ENCODE results near the gene HDHD3. TPM values are rescaled to one million over a fixed set of nuclear protein-coding genes. Genes with fewer than 3 reads are reported as not detected.

Gene HDHD3
- polyA plus RNA-seq, 4 donors = 30.3 to 40.3 (median 35.5) TPM

DNA sequence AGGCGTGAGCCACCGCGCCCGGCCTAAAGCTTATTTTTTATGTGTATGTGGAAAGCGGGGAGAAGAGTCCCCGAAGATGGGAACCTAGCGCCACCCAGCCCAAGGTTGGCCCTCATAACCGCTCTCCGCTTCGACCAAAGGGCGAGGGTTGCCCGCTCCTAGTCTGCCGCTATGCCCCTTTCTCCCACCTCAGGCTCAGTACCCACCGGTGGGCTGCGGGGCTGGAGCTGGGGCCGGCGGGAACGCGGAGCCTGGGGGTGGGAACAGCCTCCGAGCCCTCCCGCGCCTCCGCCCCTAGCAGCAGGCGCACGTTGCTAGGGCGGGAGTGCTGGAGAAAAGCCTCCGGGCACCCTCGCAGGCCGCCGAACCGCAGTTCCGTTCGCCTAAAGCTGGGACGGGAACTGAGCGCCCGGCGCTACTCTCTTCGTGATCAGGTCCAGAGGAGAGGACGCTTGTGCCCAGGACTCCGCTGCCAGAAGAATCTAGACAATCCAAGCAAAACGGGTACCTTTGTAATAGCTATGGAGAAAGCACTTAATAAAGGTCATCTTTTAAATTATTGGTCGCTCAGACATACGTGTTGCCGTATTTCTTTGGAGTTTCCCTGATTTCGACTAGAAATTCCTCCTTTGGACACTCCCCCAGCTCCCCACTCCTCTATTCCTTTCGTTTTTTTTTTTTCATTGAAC, 36.6 kb downstream of the HDHD3 start, which contains the start of gene WDR31:
Gene WDR31, minus strand, starts transcription at position 265 of the 689 bp plus-strand sequence. CDS start 8,253 bp downstream, outside the sequence.
- peak; percentile 78 to 85 (median 83) for DNase-seq (ENCODE audit: low read depth in 4 of 4, low spot score in 3 of 4)

DNA sequence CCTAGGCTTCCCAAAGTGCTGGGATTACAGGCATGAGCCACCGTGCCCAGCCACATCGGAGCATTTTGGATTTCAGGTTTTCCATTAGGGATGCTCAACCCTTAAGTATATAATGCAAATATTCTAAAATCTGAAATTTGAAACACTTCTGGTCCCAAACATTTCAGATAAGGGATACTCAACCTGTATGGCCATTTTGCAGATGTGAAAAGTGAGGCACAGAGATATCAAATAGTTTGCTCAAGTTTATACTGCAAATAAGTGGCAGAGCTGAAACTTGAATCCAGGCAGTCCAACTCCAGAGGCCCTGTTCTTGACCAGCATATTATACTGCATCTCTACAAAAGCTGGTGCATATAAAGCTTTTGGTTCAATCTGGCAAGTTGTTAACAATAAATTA, 39.1 kb downstream of the HDHD3 start:
- DNase-seq (ENCODE audit: low read depth in 4 of 4, low spot score in 3 of 4) = no peak

DNA sequence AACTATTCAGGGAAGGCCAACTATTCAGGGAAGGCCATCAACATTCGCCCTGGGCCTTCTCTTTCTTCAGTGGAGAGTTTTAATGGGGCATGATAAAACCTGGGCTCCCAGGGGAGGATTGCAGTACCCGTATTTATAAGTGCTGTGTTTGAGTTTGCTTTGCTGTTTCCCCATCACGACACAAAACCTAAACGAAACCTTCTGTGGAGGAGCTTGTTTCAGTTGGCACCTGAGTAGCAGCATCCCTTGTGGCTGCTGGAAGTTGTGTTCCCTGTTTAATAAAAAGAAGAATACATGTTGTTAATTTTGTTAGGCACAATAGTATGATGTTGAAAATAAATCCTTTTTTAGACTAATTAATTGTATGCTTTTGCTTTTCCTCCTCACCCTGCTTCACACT, 45.0 kb downstream of the HDHD3 start:
- no peak for DNase-seq (ENCODE audit: low read depth in 4 of 4, low spot score in 3 of 4)

DNA sequence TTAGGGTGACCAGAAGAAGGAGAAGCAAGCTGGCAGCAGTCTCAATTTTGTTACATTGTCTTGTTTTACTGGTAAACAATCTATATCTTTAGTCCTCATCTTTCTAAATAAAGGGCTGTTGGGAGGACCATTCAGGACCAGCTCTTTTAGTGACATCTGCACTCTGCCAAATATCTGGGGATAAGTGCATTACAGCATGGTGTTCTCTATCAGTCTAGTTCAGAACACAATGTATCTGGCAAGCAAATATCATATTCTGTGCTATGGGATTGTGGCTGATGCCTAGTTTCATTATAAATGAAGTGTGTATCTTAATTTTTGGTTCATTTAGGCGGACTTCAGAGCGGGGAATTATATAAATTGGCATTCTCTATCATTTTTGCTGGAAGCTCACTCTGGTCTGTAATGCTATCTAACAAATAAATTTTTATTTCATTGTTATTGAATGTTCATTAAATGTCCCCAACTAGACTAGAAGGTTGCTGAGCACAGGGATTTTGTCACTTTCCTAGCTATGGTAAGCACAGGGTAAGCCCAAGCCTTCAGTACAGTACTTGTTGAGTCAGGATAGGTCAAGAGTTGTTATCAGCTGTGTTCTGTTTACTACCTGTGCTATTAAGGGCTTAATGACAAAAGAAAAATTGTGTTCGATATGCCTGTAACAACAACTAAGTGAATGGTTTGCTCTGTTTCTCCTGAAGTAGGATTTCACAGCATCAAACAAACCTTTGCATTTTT, 48.6 kb downstream of the HDHD3 start:
- DNase-seq (ENCODE audit: low read depth in 4 of 4, low spot score in 3 of 4) = no peak

DNA sequence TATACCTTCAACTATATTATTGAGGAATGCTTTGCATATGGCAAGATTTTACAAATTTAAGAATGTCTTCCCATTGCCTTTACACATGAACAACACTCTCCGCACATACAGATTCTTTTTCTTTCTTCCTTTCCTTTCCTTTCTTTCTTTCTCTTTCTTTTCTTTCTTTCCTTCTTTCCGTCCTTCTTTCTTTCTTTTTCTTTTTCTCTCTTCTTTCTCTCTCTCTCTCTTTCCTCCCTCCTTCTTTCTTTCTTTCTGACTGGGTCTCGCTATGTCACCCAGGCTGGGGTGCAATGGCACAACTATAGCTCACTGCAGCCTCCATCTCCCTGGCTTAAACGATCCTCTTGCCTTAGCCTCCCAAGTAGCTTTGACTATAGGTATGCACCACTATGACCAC, 50.6 kb downstream of the HDHD3 start:
- DNase-seq (ENCODE audit: low read depth in 4 of 4, low spot score in 3 of 4) = no peak

Other genes with a start within 250 kb of the HDHD3 start
- gene SLC31A2, start 226.0 kb downstream of the HDHD3 start, polyA plus RNA-seq (ENCODE audit: insufficient read length in 4 of 4) = 1 to 10 TPM; 2.6 to 5.3 (median 4.0) TPM
- 10 to 100 TPM; 26.1 to 30.0 (median 29.7) TPM for gene FKBP15, start 155.7 kb downstream of the HDHD3 start, polyA plus RNA-seq (ENCODE audit: insufficient read length in 4 of 4)
- 10 to 100 TPM; 25.5 to 29.6 (median 26.6) TPM for gene SLC31A1, start 155.4 kb downstream of the HDHD3 start, polyA plus RNA-seq (ENCODE audit: insufficient read length in 4 of 4)
- gene CDC26, start 101.4 kb downstream of the HDHD3 start, polyA plus RNA-seq (ENCODE audit: insufficient read length in 4 of 4) = 10 to 100 TPM; 37.7 to 44.5 (median 43.4) TPM
- gene PRPF4, start 101.3 kb downstream of the HDHD3 start, polyA plus RNA-seq (ENCODE audit: insufficient read length in 4 of 4) = 10 to 100 TPM; 36.6 to 41.3 (median 38.7) TPM
- gene RNF183, start 73.6 kb downstream of the HDHD3 start, polyA plus RNA-seq (ENCODE audit: insufficient read length in 4 of 4) = 1 to 10 TPM; 4.9 to 7.5 (median 6.3) TPM
- gene WDR31, start 36.7 kb downstream of the HDHD3 start, polyA plus RNA-seq (ENCODE audit: insufficient read length in 4 of 4) = 1 to 10 TPM; 6.2 to 8.4 (median 7.3) TPM
- 10 to 100 TPM in 2 of 4 donors, 1 to 10 TPM in 2; 9.2 to 10.3 (median 9.9) TPM for gene BSPRY, start 27.4 kb downstream of the HDHD3 start, polyA plus RNA-seq (ENCODE audit: insufficient read length in 4 of 4)
- 10 to 100 TPM; 41.6 to 46.7 (median 43.5) TPM for gene ALAD, start 24.3 kb upstream of the HDHD3 start, polyA plus RNA-seq (ENCODE audit: insufficient read length in 4 of 4)
- 10 to 100 TPM; 65.4 to 72.9 (median 69.2) TPM for gene POLE3, start 33.7 kb upstream of the HDHD3 start, polyA plus RNA-seq (ENCODE audit: insufficient read length in 4 of 4)
- gene C9orf43, start 33.8 kb upstream of the HDHD3 start, polyA plus RNA-seq (ENCODE audit: insufficient read length in 4 of 4) = under 1 TPM; 0.47 to 0.99 (median 0.81) TPM
- 10 to 100 TPM; 43.4 to 49.3 (median 45.9) TPM for gene RGS3, start 86.7 kb upstream of the HDHD3 start, polyA plus RNA-seq (ENCODE audit: insufficient read length in 4 of 4)

Measured in right renal pelvis (tissue), 4 donors.